HepG2 (cell line): Measurements from ENCODE around the gene FAM53B. TPM values are rescaled to one million over a fixed set of nuclear protein-coding genes. Genes with fewer than 3 reads are reported as not detected.

Source experiments
- ATAC-seq: fragments of 200-7000 bp; cut with Tn5 transposase; 3 replicates; pipeline ENCODE4 v1.9.1; 2020; ENCODE audit warnings: mild to moderate bottlenecking, moderate library complexity
- BruUV-seq: library from RNA; stranded (reverse); fragments of 400-500 nt; replicated peaks from 2 replicates; lab custom pipeline; 2021; lab: Mats Ljungman, UMichigan
- CTCF ChIA-PET: fragments of 300-600 bp; formaldehyde crosslinking; extraction: SDS; loops from one replicate; lab custom pipeline; 2021; ENCODE audit warnings: low total read pairs, inconsistent platforms, low intra/inter-chr PET ratio; lab: Yijun Ruan, JAX
- POLR2A ChIA-PET: fragments of 350-600 bp; sonication (Branson Sonifier 250); formaldehyde crosslinking; loops from one replicate; lab custom pipeline; 2020; ENCODE audit warnings: antibody characterized with exemption, inconsistent platforms; lab: Yijun Ruan, JAX
- DNase-seq: peaks from one replicate; pipeline ENCODE4 v3.0.0-alpha.2; 2015; ENCODE audit warnings: low spot score
- FAIRE-seq: peaks from 3 replicates; lab custom pipeline; 2011; peaks lifted over from hg19 to GRCh38; lab: Jason Lieb, UNC
- H2AFZ ChIP-seq: one replicate; pipeline ENCODE4 v1.6.1; 2011; ENCODE audit warnings: low read length, inconsistent platforms
- H3K27ac ChIP-seq: fragments of 300-600 bp; 3 replicates; pipeline ENCODE4 v1.8.0; 2011; ENCODE audit warnings: mixed run types, mild to moderate bottlenecking, mixed read lengths, low read length, inconsistent platforms; ENCODE audit not compliant: insufficient read depth; ENCODE audit errors: extremely low read length
- H3K27me3 ChIP-seq, 2 experiments: fragments of 200-600 bp in 1 of 2; 2 replicates in 1 of 2; 3 replicates in 1 of 2; pipeline versions ENCODE4 v1.6.0 to v1.8.0; 2011; ENCODE audit warnings: low read length in 2 of 2, mild to moderate bottlenecking in 2 of 2, moderate library complexity in 2 of 2, inconsistent platforms in 1 of 2; ENCODE audit not compliant: insufficient read depth in 2 of 2, control insufficient read depth in 1 of 2
- H3K36me3 ChIP-seq, 2 experiments: fragments of 200-600 bp in 1 of 2; replicated peaks in 1 of 2; 2 replicates in 1 of 2; 3 replicates in 1 of 2; pipeline versions ENCODE4 v1.5.1 to v1.8.0; 2011; ENCODE audit warnings: low read length in 2 of 2, inconsistent platforms in 1 of 2; ENCODE audit not compliant: insufficient read depth in 2 of 2, control insufficient read depth in 1 of 2
- H3K4me1 ChIP-seq: 2 replicates; pipeline ENCODE4 v1.5.1; 2012; ENCODE audit warnings: low read length, inconsistent platforms; ENCODE audit not compliant: insufficient read depth
- H3K4me2 ChIP-seq: 2 replicates; pipeline ENCODE4 v1.6.0; 2011; ENCODE audit warnings: low read depth, low read length, inconsistent platforms
- H3K4me3 ChIP-seq, 3 experiments: fragments of 200-600 bp in 1 of 3; sonication (generic), shearing (Covaris generic) in 1 of 3; replicated peaks in 1 of 3; 2 replicates each; pipeline ENCODE4 v1.5.1; 2011 to 2016; ENCODE audit warnings: low read length in 3 of 3, inconsistent platforms in 2 of 3, low read depth in 2 of 3, mild to moderate bottlenecking in 2 of 3, control low read depth in 1 of 3, mixed read lengths in 1 of 3; ENCODE audit not compliant: insufficient read depth in 1 of 3
- H3K79me2 ChIP-seq: one replicate; pipeline ENCODE4 v1.6.1; 2011; ENCODE audit warnings: low read length, inconsistent platforms; ENCODE audit not compliant: insufficient read depth
- H3K9ac ChIP-seq: 2 replicates; pipeline ENCODE4 v1.6.0; 2011; ENCODE audit warnings: mild to moderate bottlenecking, low read depth, low read length, inconsistent platforms; ENCODE audit not compliant: insufficient read depth
- H3K9me3 ChIP-seq: 2 replicates; pipeline ENCODE4 v1.5.1; 2012; ENCODE audit warnings: mild to moderate bottlenecking, low read length
- H4K20me1 ChIP-seq: 2 replicates; pipeline ENCODE4 v1.6.0; 2011; ENCODE audit warnings: inconsistent platforms, mild to moderate bottlenecking, low read length, moderate library complexity; ENCODE audit not compliant: insufficient read depth
- FOXA3 ChIP-seq: IDR thresholded peaks from 2 replicates; pipeline ENCODE4 v1.6.1; 2016; ENCODE audit warnings: missing genetic modification reagents, missing compliant biosample characterization
- FOXP1 ChIP-seq, 2 experiments: fragments of 450-650 bp in 1 of 2; IDR thresholded peaks; 2 replicates each; pipeline ENCODE4 v1.6.1; 2017 to 2018; ENCODE audit warnings: antibody characterized with exemption in 1 of 2
- ONECUT2 ChIP-seq: sonication (generic); formaldehyde crosslinking; IDR thresholded peaks from 2 replicates; pipeline ENCODE4 v1.4.0; 2020; ENCODE audit warnings: missing genetic modification reagents
- PAWR ChIP-seq: sonication (generic); formaldehyde crosslinking; IDR thresholded peaks from 2 replicates; pipeline ENCODE4 v1.4.0; 2020; ENCODE audit warnings: missing genetic modification reagents, mild to moderate bottlenecking, borderline replicate concordance
- SIN3B ChIP-seq: fragments of 150-350 bp; IDR thresholded peaks from 2 replicates; pipeline ENCODE4 v1.6.1; 2014; ENCODE audit warnings: low read length
- ZNF383 ChIP-seq: sonication (generic); formaldehyde crosslinking; IDR thresholded peaks from 2 replicates; pipeline ENCODE4 v1.4.0; 2020; ENCODE audit warnings: missing genetic modification reagents, mild to moderate bottlenecking, borderline replicate concordance
- ZNF510 ChIP-seq: sonication (generic); formaldehyde crosslinking; IDR thresholded peaks from 2 replicates; pipeline ENCODE4 v1.4.0; 2020; ENCODE audit warnings: low read depth, mild to moderate bottlenecking, missing genetic modification reagents
- ZNF841 ChIP-seq: sonication (generic); formaldehyde crosslinking; IDR thresholded peaks from 2 replicates; pipeline ENCODE4 v1.8.1; 2023; ENCODE audit warnings: missing genetic modification reagents, borderline replicate concordance
- WGBS: methylation state at CpG from one replicate; pipeline ENCODE4 v1.1.6; 2017; ENCODE audit warnings: low lambda C conversion rate; 5-methylcytosine and 5-hydroxymethylcytosine counted together
- in situ Hi-C: cut with HindIII; loops from 2 replicates; pipeline ENCODE4 v1.10.0; 2017; ENCODE audit warnings: low pct_unique_long_range_greater_than_20kb; ENCODE audit not compliant: extremely low pct_ligation_motif_present
- intact Hi-C: fragments of 100-400 bp; cut with micrococcal nuclease; formaldehyde crosslinking; loops from one replicate; pipeline ENCODE4 v1.10.0; 2022; ENCODE audit not compliant: unreplicated experiment
- polyA plus RNA-seq, 8 experiments: library from polyadenylated mRNA; depleted of rRNA in 3 of 8; stranded (reverse) in 7 of 8; unstranded in 1 of 8; fragments of >200 nt; fragmentation: Illumina TruSeq in 4 of 8; extraction: Trizol in 4 of 8; gene quantifications; 2 replicates each; pipeline versions ENCODE4 v1.2.1 to v1.2.3, GENCODE V29; 2011 to 2016; ENCODE audit warnings: low read depth in 4 of 8, missing spikeins in 1 of 8, mixed read lengths in 1 of 8; ENCODE audit not compliant: insufficient read depth in 1 of 8
- total RNA-seq, 5 experiments: library from RNA; depleted of rRNA; stranded (reverse); fragments of >200 nt; fragmentation: Illumina TruSeq; extraction: Trizol; gene quantifications; 2 replicates each; pipeline ENCODE4 v1.2.3, GENCODE V29; 2016; ENCODE audit warnings: low read depth in 1 of 5
- TF ChIP-seq, protein P1 (sequence below), 2 experiments: IDR thresholded peaks; 2 replicates each; pipeline ENCODE4 v1.6.1; 2011 to 2012; ENCODE audit warnings: low read length in 2 of 2, borderline replicate concordance in 1 of 2, low read depth in 1 of 2, mild to moderate bottlenecking in 1 of 2, moderate library complexity in 1 of 2

FAM53B gene
- total and polyA plus RNA-seq, 2 of the 13 experiments (the other 11 are each of a cell fraction or from before 2014, with no cell fraction given), result 6.4 to 19.3 TPM

- DNase-seq (no peak), FAIRE-seq (no peak)
- no peaks in the 10 kb centered on the region for H3K79me2 ChIP-seq
- no TSS peak for BruUV-seq
- no peaks in the 10 kb centered on the region for H3K27me3 ChIP-seq
- H3K9me3 ChIP-seq, result no peaks in the 10 kb centered on the region
- in situ Hi-C loops, result no loop called here
- peaks cover 10 to 13% of the 10 kb centered on the region in 2 experiments; a peak in 4 of 5 replicates for H3K36me3 ChIP-seq
- TF ChIP-seq ZNF841 (CRISPR knock-in tag) (no peak), PAWR (CRISPR knock-in tag) (no peak), FOXA3 (CRISPR knock-in tag) (no peak), ONECUT2 (CRISPR knock-in tag) (no peak), ZNF510 (CRISPR knock-in tag) (no peak), FOXP1 (IDR thresholded peaks at IDR 0.05) (no peak), FOXP1 (CRISPR knock-in tag; IDR thresholded peaks at IDR 0.05) (no peak), ZNF383 (CRISPR knock-in tag) (no peak), SIN3B (no peak)
- TF ChIP-seq, protein P1, sequence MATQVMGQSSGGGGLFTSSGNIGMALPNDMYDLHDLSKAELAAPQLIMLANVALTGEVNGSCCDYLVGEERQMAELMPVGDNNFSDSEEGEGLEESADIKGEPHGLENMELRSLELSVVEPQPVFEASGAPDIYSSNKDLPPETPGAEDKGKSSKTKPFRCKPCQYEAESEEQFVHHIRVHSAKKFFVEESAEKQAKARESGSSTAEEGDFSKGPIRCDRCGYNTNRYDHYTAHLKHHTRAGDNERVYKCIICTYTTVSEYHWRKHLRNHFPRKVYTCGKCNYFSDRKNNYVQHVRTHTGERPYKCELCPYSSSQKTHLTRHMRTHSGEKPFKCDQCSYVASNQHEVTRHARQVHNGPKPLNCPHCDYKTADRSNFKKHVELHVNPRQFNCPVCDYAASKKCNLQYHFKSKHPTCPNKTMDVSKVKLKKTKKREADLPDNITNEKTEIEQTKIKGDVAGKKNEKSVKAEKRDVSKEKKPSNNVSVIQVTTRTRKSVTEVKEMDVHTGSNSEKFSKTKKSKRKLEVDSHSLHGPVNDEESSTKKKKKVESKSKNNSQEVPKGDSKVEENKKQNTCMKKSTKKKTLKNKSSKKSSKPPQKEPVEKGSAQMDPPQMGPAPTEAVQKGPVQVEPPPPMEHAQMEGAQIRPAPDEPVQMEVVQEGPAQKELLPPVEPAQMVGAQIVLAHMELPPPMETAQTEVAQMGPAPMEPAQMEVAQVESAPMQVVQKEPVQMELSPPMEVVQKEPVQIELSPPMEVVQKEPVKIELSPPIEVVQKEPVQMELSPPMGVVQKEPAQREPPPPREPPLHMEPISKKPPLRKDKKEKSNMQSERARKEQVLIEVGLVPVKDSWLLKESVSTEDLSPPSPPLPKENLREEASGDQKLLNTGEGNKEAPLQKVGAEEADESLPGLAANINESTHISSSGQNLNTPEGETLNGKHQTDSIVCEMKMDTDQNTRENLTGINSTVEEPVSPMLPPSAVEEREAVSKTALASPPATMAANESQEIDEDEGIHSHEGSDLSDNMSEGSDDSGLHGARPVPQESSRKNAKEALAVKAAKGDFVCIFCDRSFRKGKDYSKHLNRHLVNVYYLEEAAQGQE (IDR thresholded peaks at IDR 0.05; ENCODE audit: borderline replicate concordance in 1 of 2, low read depth in 1 of 2, low read length in 2 of 2), result no peak
- TF ChIP-seq, all 625 proteins: peak for 0
- ChIA-PET CTCF (no interaction called here), POLR2A (no interaction called here)
- ATAC-seq, result no peak
- H3K27ac ChIP-seq, result no peak overlapping the region
- WGBS, result 100% methylated on average over 5 of the region's 10 CpGs
- intact Hi-C loops, result no loop called here
- no peak overlapping the region for H3K9ac ChIP-seq
- H3K4me3 ChIP-seq, result no peak overlapping the region
- H3K4me1 ChIP-seq, result no peaks in the 10 kb centered on the region
- no peaks in the 10 kb centered on the region; the same call in 1 of the 2 replicates for H4K20me1 ChIP-seq
- no peak overlapping the region for H3K4me2 ChIP-seq
- no peak overlapping the region for H2AFZ ChIP-seq
Observed at GRCh38 chr10:124666494-124666893, 77.7 kb downstream of the FAM53B start.
